Esophagus muscularis mucosa (tissue), 4 donors: ENCODE measurements around the gene VAPB. TPM values are rescaled to one million over a fixed set of nuclear protein-coding genes. Genes with fewer than 3 reads are reported as not detected.

Source experiments
- DNase-seq: peaks from one replicate; pipeline ENCODE4 v3.0.0-alpha.2; 2017; ENCODE audit errors: extremely low spot score
- H3K27ac ChIP-seq, 4 donors: fragments of 200-600 bp; sonication (generic); replicated peaks in 1 of 4; 1 replicate in 3 of 4; 2 replicates in 1 of 4; pipeline ENCODE4 v1.5.1; 2016 to 2019; ENCODE audit warnings: mild to moderate bottlenecking in 1 of 4
- H3K27me3 ChIP-seq, 4 donors: fragments of 200-600 bp; sonication (generic); one replicate each; pipeline versions ENCODE4 v1.5.1 to v1.6.0; 2016 to 2019
- H3K36me3 ChIP-seq, 4 donors: fragments of 200-600 bp; sonication (generic); one replicate each; pipeline ENCODE4 v1.5.1; 2016 to 2019
- H3K4me1 ChIP-seq, 4 donors: fragments of 200-600 bp; sonication (generic); one replicate each; pipeline ENCODE4 v1.5.1; 2016 to 2019
- H3K4me3 ChIP-seq, 4 donors: fragments of 200-600 bp; sonication (generic); 1 replicate in 2 of 4; 2 replicates in 2 of 4; pipeline ENCODE4 v1.5.1; 2016 to 2019; ENCODE audit warnings: mild to moderate bottlenecking in 4 of 4, moderate library complexity in 1 of 4
- H3K9me3 ChIP-seq, 4 donors: fragments of 200-600 bp; sonication (generic); 1 replicate in 3 of 4; 2 replicates in 1 of 4; pipeline ENCODE4 v1.5.1; 2016 to 2019
- CTCF ChIP-seq, 3 experiments: fragments of 200-600 bp in 2 of 3; fragments of 450-650 bp in 1 of 3; sonication (generic) in 2 of 3; IDR thresholded peaks; one replicate each; pipeline ENCODE4 v1.5.1; 2017 to 2019; ENCODE audit warnings: antibody characterized with exemption in 3 of 3, mild to moderate bottlenecking in 2 of 3, moderate library complexity in 1 of 3
- EP300 ChIP-seq: sonication (generic); formaldehyde crosslinking; IDR thresholded peaks from one replicate; pipeline ENCODE4 v1.6.1; 2017; ENCODE audit warnings: antibody characterized with exemption
- POLR2A ChIP-seq: fragments of 450-650 bp; IDR thresholded peaks from one replicate; pipeline ENCODE4 v1.6.1; 2017; ENCODE audit warnings: antibody characterized with exemption, moderate library complexity, mild to moderate bottlenecking, low read depth
- POLR2AphosphoS5 ChIP-seq, 2 donors: sonication (generic); formaldehyde crosslinking; IDR thresholded peaks; one replicate each; pipeline ENCODE4 v1.6.1; 2017; ENCODE audit warnings: antibody characterized with exemption in 2 of 2
- WGBS: methylation state at CpG from one replicate; pipeline ENCODE4 v1.1.5; 2018; 5-methylcytosine and 5-hydroxymethylcytosine counted together
- intact Hi-C: fragments of 100-400 bp; cut with DNase I; formaldehyde crosslinking; loops from one replicate; pipeline ENCODE4 v1.15.1; 2023
- total RNA-seq, 4 donors: library from RNA; depleted of rRNA; stranded (reverse); fragments of >200 nt; gene quantifications; one replicate each; pipeline versions ENCODE4 v1.1.0 to v1.2.1, GENCODE V29; 2016

VAPB gene
- total RNA-seq, 4 donors from 2014 or later: 24.9 to 39.0 (median 28.3) TPM

DNA sequence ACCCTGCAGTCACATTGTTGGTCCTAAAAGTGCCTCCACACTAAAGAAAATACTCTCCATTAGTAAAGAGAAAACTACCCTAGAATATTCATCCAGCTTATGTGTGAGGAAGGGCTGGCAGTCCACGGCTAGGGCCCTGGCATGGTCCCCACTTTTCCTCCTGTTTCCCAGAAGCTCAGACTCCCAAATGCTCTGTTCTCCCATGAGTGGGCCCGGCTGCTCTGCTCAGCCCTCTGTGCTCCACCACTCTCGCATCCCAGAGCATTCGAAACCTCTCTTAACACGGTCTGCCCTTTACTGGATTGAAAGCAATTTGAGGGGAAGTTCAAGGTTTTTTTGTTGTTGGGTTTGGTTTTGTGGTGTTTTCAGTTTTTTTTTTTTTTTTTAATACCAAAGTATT lies 64.4 kb downstream of the VAPB start:
- intact Hi-C loops: no loop called here
- no peak for TF ChIP-seq CTCF (IDR thresholded peaks at IDR 0.05)
- TF ChIP-seq POLR2AphosphoS5 (IDR thresholded peaks at IDR 0.05): no peak
- TF ChIP-seq EP300: no peak
- TF ChIP-seq POLR2A: no peak
- Histone ChIP-seq H3K4me1 (peaks cover 0 to 11% (median 7%) of the 10 kb centered on the region in 4 donors), H3K36me3 (peaks cover 0 to 18% (median 9%) of the 10 kb centered on the region in 4 donors), H3K27me3 (no peaks in the 10 kb centered on the region), H3K4me3 (no peak overlapping the region), H3K9me3 (no peaks in the 10 kb centered on the region), H3K27ac (no peak overlapping the region)
- WGBS: 75% methylated on average over 5 of the region's 5 CpGs
- DNase-seq: no peak

DNA sequence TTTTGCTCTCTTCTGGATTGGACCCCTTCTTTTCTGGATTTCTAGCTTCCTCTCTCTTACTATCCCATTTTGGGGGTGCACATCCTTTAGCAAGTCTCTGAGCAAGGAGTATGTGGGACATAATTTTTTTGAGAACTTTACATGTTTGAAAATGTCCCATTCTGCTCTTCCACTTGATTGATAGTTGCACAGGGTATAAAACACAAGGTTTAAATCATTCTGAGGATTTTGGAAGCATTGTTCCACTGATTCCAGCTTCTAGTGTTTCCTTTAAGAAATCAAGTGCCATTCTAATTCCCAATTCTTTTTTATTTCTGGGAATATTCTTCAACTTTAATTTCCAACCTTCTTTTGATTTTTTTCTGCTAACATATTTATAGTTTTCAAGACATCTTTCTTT lies 65.4 kb downstream of the VAPB start:
- no peak overlapping the region for H3K4me3 ChIP-seq
- TF ChIP-seq POLR2A (no peak), EP300 (no peak), CTCF (IDR thresholded peaks at IDR 0.05) (no peak), POLR2AphosphoS5 (IDR thresholded peaks at IDR 0.05) (no peak)
- DNase-seq: no peak
- no peak overlapping the region for H3K27ac ChIP-seq
- no peaks in the 10 kb centered on the region for H3K9me3 ChIP-seq
- no peaks in the 10 kb centered on the region for H3K27me3 ChIP-seq
- intact Hi-C loops: no loop called here
- H3K4me1 ChIP-seq: peaks cover 0 to 10% (median 6%) of the 10 kb centered on the region in 4 donors
- H3K36me3 ChIP-seq: peaks cover 0 to 18% (median 6%) of the 10 kb centered on the region in 4 donors

DNA sequence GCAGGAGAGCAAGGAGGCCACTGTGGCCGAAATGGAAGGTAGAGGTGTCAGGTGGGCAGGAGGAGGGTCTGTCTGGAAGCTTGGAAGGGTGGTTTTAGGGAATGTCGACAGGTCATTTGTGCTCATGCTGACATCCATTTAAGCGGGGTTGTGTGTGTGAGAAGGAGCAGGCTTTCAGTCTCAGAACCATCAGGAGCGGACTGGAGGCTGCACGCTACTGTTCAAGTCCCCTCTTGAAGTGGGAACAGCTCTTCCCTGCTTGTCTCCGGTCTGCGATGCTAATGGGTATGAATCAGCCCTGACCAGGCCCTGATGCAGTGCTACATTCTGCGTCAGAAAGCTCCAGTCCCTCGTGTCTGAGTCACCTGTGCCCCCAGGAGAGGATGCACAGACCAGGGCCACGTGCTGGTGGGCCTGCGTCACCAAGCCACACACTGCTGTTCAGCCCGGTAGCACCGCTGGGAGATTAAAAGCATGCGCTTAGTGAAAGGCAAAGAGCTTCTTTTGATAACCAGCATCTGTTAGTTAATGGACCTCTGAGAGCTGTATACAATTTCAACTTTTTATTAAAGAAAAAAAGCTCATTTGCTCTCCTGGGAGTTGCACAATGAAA lies 68.2 kb downstream of the VAPB start:
- H3K9me3 ChIP-seq: no peaks in the 10 kb centered on the region
- 90% methylated on average over 11 of the region's 14 CpGs for WGBS
- no peak overlapping the region for H3K27ac ChIP-seq
- DNase-seq: no peak
- no peak overlapping the region for H3K4me3 ChIP-seq
- H3K36me3 ChIP-seq: peaks cover 0 to 8% (median 0%) of the 10 kb centered on the region in 4 donors
- intact Hi-C loops: no loop called here
- H3K27me3 ChIP-seq: no peaks in the 10 kb centered on the region
- no peak for TF ChIP-seq EP300
- no peak for TF ChIP-seq POLR2A
- H3K4me1 ChIP-seq: no peaks in the 10 kb centered on the region

DNA sequence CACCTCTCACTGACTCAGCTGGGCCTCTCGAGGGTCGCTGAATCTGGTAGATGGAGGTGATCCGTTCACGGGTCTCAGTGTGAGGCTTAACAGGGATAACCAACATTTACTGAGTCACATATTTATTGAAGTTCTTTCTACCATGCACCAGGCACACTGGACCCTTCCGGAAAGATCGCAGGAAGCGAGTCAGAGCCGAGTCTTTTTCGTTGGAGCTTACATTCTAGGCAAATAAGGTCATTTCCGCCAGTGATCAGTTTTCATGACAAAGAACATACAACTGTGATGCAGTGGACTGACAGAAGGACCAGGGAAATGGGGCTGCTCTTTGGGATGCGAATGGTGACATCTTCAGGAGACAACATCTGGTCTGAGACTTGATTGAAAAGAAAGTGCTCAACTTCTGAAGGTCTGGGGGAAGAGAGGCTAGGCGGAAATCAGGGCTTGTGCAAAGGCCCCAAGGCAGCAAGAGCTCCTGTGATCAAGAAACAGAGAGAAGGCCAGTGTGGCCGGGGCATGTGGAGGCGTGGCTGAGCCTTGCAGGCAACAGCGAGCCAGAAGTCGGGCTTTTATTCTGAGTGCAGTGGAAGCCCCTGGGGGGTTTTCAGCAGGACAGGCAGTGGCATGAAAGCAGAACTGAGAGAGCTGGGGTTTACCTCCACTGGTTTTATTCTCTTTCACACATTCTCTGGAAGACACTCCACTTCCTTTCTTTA lies 69.5 kb downstream of the VAPB start:
- no peak for TF ChIP-seq POLR2A
- no peak for TF ChIP-seq CTCF (IDR thresholded peaks at IDR 0.05)
- TF ChIP-seq POLR2AphosphoS5 (IDR thresholded peaks at IDR 0.05): no peak
- no peak for TF ChIP-seq EP300
- H3K27me3 ChIP-seq: no peaks in the 10 kb centered on the region
- DNase-seq: no peak
- no peaks in the 10 kb centered on the region for H3K4me1 ChIP-seq
- H3K36me3 ChIP-seq: peaks cover 0 to 7% (median 0%) of the 10 kb centered on the region in 4 donors
- intact Hi-C loops: no loop called here
- no peak overlapping the region for H3K27ac ChIP-seq
- WGBS: 92% methylated on average over 16 of the region's 16 CpGs
- no peak overlapping the region for H3K4me3 ChIP-seq
- H3K9me3 ChIP-seq: no peaks in the 10 kb centered on the region

DNA sequence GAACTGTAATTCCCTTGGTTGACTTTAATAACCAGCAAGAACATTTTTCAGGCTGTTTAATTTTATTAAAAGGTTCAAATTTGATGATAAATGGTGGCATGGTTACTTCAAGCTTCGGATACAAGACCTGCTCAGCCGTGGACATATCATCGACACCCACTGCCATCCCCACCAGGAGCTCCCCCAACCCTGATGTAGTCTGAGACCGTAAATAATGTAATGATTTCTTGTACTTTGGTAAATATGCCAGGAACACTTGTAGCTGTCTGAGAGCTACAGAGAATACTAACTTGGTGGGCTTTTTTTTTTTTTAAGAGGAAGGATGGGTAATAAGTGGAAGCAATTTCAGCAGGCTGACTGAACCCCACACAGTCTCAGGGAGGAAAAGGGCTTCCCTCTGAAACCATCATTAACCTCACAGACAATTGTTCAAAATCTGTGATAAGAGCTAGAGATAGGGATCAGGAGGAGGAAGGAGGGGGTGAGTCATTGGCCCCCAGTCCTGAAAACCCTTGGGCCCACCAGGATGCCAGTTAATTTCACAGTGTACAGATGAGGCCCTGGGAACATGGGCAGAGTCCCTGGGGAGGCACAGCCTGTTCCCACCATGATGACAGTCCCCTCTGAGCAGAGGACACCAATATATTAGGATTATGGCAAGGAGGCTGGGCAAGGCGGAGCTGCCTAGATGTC lies 70.2 kb downstream of the VAPB start:
- WGBS: 89% methylated on average over 4 of the region's 5 CpGs
- no peak for DNase-seq
- peaks cover 0 to 7% (median 0%) of the 10 kb centered on the region in 4 donors for H3K36me3 ChIP-seq
- H3K27me3 ChIP-seq: no peaks in the 10 kb centered on the region
- TF ChIP-seq POLR2A: no peak
- no peak for TF ChIP-seq EP300
- no peak for TF ChIP-seq POLR2AphosphoS5 (IDR thresholded peaks at IDR 0.05)
- no peak for TF ChIP-seq CTCF (IDR thresholded peaks at IDR 0.05)
- H3K4me3 ChIP-seq: no peak overlapping the region
- no peaks in the 10 kb centered on the region for H3K4me1 ChIP-seq
- intact Hi-C loops: no loop called here
- no peak overlapping the region for H3K27ac ChIP-seq
- no peaks in the 10 kb centered on the region for H3K9me3 ChIP-seq
